GM20000 (cell line): ENCODE measurements around the gene HHAT.
"Not testable (repeated sequence)": the region's sequence is repeated elsewhere in the genome, so short reads cannot be mapped to it uniquely, and the experiment has no call there.

ENCODE experiments used
- DNase-seq: peaks from one replicate; pipeline ENCODE4 v3.0.0; 2012; ENCODE audit warnings: low spot score
- TF ChIP-seq, protein P1 (sequence below): IDR thresholded peaks from 2 replicates; pipeline ENCODE4 v1.5.1; 2012; ENCODE audit warnings: mild to moderate bottlenecking, control low read depth; ENCODE audit errors: extremely low read depth, missing control alignments

The HHAT gene

DNA sequence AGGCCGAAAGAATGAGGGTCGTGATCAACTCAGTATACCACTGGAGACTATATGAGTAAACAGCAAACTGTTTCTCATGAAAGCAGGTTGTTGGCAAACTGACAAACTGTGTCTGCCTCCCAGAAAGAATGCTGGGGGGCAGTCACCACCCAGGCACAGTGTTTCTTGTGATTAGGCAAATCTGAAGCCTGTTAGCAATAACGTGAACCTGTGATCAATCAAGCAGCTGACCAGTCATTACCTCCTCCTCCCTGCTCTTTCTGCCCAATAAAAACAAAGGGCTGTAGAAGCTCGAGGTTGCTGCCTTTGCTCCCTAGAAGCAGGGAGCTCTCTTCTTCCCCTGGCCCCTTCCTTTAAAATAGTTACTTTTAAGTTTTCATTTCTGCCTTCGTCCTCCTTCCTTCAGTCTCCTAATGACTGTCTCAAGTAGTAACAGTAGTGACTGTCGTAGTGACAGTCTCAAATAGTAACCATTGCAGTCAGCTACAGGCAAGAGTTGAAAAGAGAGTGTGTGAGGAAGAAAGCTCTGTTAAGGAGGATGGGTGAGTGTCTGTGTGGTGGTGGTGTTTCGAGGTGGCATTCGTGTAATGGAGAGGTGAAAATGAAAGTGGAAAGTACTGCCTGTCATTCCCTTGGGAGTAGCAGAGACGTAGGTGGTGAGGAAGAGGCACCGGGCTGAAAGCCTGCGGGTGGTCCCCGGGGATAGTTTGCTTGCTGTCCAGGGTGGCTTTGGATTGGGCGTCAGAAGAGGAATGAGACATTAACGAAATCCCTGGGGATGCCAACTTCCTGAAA lies 14.5 kb downstream of the HHAT start:
- TF ChIP-seq, protein P1, sequence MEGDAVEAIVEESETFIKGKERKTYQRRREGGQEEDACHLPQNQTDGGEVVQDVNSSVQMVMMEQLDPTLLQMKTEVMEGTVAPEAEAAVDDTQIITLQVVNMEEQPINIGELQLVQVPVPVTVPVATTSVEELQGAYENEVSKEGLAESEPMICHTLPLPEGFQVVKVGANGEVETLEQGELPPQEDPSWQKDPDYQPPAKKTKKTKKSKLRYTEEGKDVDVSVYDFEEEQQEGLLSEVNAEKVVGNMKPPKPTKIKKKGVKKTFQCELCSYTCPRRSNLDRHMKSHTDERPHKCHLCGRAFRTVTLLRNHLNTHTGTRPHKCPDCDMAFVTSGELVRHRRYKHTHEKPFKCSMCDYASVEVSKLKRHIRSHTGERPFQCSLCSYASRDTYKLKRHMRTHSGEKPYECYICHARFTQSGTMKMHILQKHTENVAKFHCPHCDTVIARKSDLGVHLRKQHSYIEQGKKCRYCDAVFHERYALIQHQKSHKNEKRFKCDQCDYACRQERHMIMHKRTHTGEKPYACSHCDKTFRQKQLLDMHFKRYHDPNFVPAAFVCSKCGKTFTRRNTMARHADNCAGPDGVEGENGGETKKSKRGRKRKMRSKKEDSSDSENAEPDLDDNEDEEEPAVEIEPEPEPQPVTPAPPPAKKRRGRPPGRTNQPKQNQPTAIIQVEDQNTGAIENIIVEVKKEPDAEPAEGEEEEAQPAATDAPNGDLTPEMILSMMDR = no peak
- DNase-seq = no peak

DNA sequence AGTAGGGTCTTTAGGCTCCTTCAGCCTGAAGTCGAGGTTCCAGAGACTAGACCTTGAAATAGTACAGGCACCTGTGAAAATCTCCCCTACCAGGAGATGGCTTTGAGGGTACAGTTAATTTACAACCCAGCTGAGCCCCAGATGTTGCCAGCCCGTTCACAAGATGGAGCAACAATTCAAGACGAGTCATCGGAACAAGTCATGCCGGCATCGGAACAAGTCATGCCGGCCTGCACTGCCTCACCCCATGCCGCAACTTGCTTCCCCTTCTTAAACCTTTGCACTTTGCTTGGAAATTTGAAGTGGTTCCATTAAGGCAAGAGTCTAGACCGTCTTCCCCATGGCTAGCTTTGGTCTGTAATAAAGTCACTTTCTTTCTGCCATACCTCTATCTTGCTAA lies 16.0 kb downstream of the HHAT start:
- DNase-seq = no peak

DNA sequence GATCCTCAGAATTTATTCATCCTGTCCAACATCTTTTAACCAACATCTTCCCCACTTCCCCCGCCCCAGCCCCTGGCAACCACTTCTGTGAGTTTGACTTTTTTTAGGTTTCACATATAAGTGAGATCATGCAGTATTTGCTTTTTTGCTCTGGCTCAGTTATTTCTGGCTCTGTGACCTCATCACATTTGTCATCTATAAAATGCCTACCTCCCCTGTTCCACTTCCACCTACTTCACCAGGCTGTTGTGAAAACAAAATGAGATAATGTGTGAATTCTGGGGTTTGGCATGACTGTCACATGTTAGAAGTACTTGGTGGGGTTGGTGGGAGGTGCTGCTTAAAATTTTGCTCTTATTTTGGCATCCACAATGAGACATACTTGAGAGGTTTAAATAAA lies 18.4 kb downstream of the HHAT start:
- TF ChIP-seq, protein P1 = no peak
- DNase-seq = peak; percentile 36

More for the DNA sequence above, 16.0 kb downstream of the HHAT start:
- TF ChIP-seq, protein P1 = no peak

DNA sequence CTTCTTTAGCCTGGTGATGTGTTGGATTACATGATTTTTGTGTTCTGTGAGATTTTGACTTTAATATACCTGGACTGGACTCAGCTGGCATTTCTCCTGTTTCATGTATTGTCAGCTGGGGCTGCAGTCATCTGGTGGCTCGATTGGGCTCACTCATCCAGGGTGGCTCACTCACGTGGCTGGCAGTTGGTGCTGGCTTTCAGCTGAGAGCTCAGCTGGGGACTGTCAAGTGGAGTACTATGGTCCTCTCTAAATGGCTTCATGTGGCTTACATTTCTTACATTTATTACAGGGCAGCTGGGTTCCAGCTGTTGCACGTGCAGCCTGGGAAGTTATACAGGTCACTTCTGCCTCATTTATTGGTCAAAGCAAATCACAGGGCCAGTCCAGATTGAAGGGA lies 22.8 kb downstream of the HHAT start:
- TF ChIP-seq, protein P1 = no peak
- DNase-seq = no peak

DNA sequence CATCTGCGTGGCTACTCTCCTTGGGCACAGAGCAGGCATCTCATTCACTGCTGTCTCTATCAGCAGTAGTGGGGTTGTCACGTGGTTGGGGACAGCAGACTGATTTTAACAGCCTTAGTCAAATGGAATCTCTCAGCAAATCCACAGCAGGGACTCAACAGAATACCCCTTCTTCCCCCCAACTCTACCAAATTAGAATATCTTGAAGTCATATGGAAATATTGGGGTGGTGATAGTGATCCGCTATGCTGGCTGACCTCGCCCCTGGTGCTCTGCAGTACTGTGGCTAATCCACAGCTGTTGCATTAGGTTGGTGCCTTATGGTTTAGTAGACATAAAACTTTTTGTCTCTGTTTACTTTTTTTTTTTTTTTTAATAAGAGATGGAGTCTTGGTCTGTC lies 23.9 kb downstream of the HHAT start:
- TF ChIP-seq, protein P1 = no peak
- DNase-seq = no peak

DNA sequence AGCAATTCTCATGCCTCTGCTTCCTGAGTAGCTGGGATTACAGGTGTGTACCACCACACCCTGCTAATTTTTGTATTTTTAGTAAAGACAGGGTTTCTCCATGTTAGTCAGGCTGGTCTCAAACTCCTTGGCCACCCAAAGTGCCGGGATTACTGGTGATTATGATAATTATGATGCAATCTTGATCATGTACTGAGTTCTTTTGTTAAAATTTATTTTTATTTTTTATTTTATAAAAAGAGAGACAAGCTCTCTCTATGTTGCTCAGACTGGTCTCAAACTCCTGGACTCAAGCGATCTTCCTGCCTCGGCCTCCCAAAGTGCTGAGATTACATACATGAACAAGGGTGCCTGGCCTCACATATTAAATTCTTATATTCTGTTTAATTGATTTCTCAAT lies 25.6 kb downstream of the HHAT start:
- DNase-seq = not testable (repeated sequence)

DNA sequence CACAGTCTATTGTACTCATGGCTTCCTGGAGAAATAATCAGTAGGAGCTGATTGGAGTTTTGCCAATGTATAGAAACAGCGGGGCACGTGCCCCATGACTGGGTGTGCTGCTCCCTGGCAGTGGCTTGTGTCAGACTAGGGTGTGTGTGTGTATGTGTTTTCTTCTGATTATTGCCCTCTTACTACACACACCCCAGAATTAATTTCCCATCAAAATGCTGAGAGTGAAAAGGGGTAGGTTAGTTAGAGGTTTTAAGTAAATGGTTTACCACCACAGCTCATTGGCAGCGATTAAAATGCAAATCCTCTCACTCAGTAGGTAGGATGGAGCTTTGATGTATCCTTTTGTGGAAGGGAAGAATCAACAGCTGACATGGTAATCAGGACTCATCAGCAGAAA lies 29.9 kb downstream of the HHAT start:
- no peak for DNase-seq
- TF ChIP-seq, protein P1 = no peak

DNA sequence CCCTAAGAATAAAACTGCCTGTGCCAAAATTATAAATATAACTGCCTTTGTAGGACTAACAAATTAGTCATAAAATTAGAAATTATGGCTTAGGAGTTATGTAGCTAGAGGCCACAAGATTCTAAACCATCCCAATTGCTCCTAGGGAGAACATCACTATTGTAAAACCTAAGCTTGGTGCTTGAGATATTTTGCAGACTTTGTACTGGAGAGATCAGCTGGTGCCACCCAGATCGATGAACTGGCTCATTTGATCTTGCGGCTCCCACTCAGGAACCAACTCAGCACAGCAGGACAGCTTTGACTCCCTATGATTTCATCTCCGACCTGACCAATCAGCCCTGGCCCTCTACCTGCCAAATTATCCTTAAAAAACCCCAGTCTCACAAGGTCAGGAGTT lies 30.6 kb downstream of the HHAT start:
- DNase-seq = no peak
- TF ChIP-seq, protein P1 = no peak
